RWPE1 (cell line): ENCODE results near the gene DTX3.
A peak's percentile ranks its signal among the peaks of the same experiment; 100 is the strongest.

Source experiments
- CTCF ChIA-PET: fragments of 350-600 bp; sonication (Branson Sonifier 250); formaldehyde crosslinking; extraction: SDS; loops from one replicate; lab custom pipeline; 2021; lab: Yijun Ruan, JAX
- POLR2A ChIA-PET: fragments of 400-600 bp; formaldehyde crosslinking; extraction: SDS; loops from one replicate; lab custom pipeline; 2020; ENCODE audit warnings: antibody characterized with exemption; ENCODE audit not compliant: low non-redundant PET; lab: Yijun Ruan, JAX
- DNase-seq: peaks from one replicate; pipeline ENCODE4 v3.0.0; 2012; ENCODE audit warnings: low spot score
- H3K27ac ChIP-seq: fragments of 450-650 bp; 2 replicates; pipeline ENCODE4 v1.5.1; 2017
- CTCF ChIP-seq: fragments of 450-650 bp; conservative IDR thresholded peaks from 2 replicates; pipeline ENCODE4 v1.5.1; 2017; ENCODE audit warnings: low read depth, mild to moderate bottlenecking

DTX3 gene

GRCh38 chr12:57613427-57614109 lies 8.9 kb downstream of the DTX3 start:
- DNase-seq: no peak
- POLR2A ChIA-PET: no interaction called here
- TF ChIP-seq CTCF: no peak
- CTCF ChIA-PET: interaction anchor here (1.5 kb wide), 1 partner anchor 30 kb away, joined by 4 read pairs; no protein-coding TSS in a partner anchor
- no peak overlapping the region for H3K27ac ChIP-seq

- CTCF ChIA-PET: interaction anchor here (1.1 to 1.5 kb wide), 2 partner anchors 9 to 31 kb away, joined by 3 to 4 read pairs; no protein-coding TSS in a partner anchor
- POLR2A ChIA-PET: no interaction called here
- no peak for TF ChIP-seq CTCF
- DNase-seq: no peak
- no peak overlapping the region for H3K27ac ChIP-seq
Observed at GRCh38 chr12:57614178-57614947, 9.7 kb downstream of the DTX3 start.

GRCh38 chr12:57614948-57615500 lies 10.4 kb downstream of the DTX3 start:
- ChIA-PET POLR2A (no interaction called here), CTCF (interaction anchor here (1.1 kb wide), 1 partner anchor 10 kb away, joined by 3 read pairs; no protein-coding TSS in a partner anchor)
- no peak for DNase-seq
- H3K27ac ChIP-seq: no peak overlapping the region
- no peak for TF ChIP-seq CTCF

GRCh38 chr12:57615637-57616036 lies 11.0 kb downstream of the DTX3 start:
- CTCF ChIA-PET: interaction anchor here (1.5 kb wide), 1 partner anchor 32 kb away, joined by 6 read pairs; no protein-coding TSS in a partner anchor
- POLR2A ChIA-PET: no interaction called here
- no peak for DNase-seq
- no peak for TF ChIP-seq CTCF
- H3K27ac ChIP-seq: no peak overlapping the region

GRCh38 chr12:57616383-57617101 lies 11.9 kb downstream of the DTX3 start:
- no peak overlapping the region for H3K27ac ChIP-seq
- peak; percentile 56 for DNase-seq
- CTCF ChIA-PET: interaction anchor here (0.7 to 1.5 kb wide), 4 partner anchors 16 to 120 kb away, joined by 3 to 6 read pairs (median 4); partner anchors contain the start of gene B4GALNT1
- POLR2A ChIA-PET: no interaction called here
- TF ChIP-seq CTCF: no peak
